Measurements from ENCODE around the gene SLC46A3.

Gene SLC46A3

DNA sequence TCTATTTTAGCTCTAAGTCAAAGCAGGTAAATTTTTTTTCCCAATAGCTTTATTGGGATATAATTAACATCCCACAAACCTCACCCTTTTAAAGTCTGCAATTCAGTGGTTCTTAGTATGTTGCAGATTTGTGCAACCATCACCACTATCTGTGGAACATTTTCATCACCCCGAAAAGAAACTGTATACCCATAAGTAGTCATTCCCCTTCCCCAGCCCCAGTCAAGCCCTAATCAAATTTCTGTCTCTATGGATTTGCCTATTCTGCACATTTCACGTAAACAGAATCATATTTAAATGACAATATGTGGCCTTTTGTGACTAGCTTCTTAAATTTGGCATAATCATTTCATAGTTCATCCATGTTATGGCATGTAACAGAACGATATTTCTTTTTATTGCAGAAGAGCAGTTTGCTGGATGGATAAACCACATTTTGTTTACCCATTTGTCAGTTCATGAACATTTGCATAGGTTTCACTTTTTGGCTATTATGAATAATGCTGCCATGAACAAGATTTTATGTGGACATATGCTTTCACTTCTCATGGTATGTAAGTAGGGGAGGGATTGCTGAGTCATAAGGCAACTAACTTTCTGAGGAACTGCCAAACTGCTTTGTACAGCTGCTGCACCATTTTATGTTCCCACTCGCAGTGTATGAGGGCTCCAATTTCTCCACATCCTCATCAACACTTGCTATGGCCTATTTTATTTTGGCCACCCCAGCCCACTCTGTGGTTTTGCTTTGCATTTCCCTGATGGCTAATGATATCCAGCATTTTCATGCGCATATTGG lies 10.9 kb downstream of the SLC46A3 start:
- H3K4me1 ChIP-seq, result no peaks in the 10 kb centered on the region
- intact Hi-C loops (cut with DNase I; ENCODE audit: low total_unique reads), result no loop called here
- DNase-seq, result no peak
- no peaks in the 10 kb centered on the region for H3K9me3 ChIP-seq
- TF ChIP-seq, protein P1, sequence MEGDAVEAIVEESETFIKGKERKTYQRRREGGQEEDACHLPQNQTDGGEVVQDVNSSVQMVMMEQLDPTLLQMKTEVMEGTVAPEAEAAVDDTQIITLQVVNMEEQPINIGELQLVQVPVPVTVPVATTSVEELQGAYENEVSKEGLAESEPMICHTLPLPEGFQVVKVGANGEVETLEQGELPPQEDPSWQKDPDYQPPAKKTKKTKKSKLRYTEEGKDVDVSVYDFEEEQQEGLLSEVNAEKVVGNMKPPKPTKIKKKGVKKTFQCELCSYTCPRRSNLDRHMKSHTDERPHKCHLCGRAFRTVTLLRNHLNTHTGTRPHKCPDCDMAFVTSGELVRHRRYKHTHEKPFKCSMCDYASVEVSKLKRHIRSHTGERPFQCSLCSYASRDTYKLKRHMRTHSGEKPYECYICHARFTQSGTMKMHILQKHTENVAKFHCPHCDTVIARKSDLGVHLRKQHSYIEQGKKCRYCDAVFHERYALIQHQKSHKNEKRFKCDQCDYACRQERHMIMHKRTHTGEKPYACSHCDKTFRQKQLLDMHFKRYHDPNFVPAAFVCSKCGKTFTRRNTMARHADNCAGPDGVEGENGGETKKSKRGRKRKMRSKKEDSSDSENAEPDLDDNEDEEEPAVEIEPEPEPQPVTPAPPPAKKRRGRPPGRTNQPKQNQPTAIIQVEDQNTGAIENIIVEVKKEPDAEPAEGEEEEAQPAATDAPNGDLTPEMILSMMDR (IDR thresholded peaks at IDR 0.05), result no peak
- no peaks in the 10 kb centered on the region for H3K27me3 ChIP-seq
- no peak overlapping the region for H3K27ac ChIP-seq
- peaks cover 6 to 34% (median 6%) of the 10 kb centered on the region in 3 donors for H3K36me3 ChIP-seq
- H3K4me3 ChIP-seq, result no peak overlapping the region

DNA sequence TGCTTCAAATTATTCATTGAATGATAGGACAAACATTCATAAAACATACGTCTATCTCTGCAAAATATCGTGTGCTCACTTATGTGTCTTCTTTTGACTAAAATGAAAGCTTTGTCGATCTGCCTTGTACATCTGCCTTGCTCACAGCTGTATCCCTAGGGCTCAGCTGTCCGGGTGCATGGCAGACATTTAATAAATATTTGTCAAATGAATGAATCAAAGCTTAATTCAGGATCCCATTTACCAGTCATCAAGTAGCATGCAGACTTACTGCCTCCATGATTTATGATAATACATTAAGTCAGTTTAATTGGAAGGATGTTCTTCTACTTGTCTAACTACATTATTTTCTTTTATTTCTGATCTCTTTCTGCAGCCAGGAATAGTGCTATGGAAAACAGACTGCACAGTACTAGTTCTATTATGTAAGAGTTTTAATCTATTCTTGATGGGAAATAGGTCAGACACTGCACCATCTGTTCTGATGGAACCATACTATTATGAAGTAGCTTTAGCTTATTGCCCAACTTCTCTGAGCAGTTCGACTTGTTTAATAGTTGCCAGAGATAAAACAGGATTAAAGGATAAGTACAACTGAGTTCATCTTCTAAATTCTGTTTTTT lies 13.2 kb downstream of the SLC46A3 start:
- Histone ChIP-seq H3K9me3 (no peaks in the 10 kb centered on the region), H3K36me3 (peaks cover 19 to 54% (median 25%) of the 10 kb centered on the region in 3 donors), H3K4me3 (no peak overlapping the region), H3K27ac (no peak overlapping the region), H3K4me1 (no peaks in the 10 kb centered on the region), H3K27me3 (no peaks in the 10 kb centered on the region)
- no peak for DNase-seq
- intact Hi-C loops (cut with DNase I; ENCODE audit: low total_unique reads), result no loop called here
- TF ChIP-seq, protein P1 (IDR thresholded peaks at IDR 0.05), result no peak

DNA sequence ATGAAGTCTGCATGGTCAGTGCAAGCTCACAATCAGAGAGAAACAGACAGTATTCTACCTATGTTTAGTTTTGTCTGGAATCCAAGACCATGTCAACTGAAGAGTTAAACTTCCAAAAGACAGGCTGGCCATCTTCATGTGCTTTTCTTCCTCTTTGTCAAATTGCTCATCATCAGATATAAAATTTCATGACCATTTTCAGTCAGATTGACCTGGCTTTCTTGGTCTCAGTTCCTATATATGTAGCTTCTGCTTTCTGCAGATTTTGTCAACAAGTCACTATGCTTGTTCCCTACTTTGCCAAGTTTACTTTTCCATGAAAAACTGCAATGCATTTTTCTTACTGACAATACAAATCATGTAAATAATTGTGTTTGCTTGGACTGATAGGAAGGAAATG lies 13.9 kb downstream of the SLC46A3 start:
- no peak for DNase-seq
- H3K4me1 ChIP-seq, result no peaks in the 10 kb centered on the region
- no peaks in the 10 kb centered on the region for H3K27me3 ChIP-seq
- no peak overlapping the region for H3K27ac ChIP-seq
- no peak overlapping the region for H3K4me3 ChIP-seq
- intact Hi-C loops (cut with DNase I; ENCODE audit: low total_unique reads), result no loop called here
- TF ChIP-seq, protein P1 (IDR thresholded peaks at IDR 0.05), result no peak
- peaks cover 23 to 55% (median 32%) of the 10 kb centered on the region in 3 donors for H3K36me3 ChIP-seq
- no peaks in the 10 kb centered on the region for H3K9me3 ChIP-seq

DNA sequence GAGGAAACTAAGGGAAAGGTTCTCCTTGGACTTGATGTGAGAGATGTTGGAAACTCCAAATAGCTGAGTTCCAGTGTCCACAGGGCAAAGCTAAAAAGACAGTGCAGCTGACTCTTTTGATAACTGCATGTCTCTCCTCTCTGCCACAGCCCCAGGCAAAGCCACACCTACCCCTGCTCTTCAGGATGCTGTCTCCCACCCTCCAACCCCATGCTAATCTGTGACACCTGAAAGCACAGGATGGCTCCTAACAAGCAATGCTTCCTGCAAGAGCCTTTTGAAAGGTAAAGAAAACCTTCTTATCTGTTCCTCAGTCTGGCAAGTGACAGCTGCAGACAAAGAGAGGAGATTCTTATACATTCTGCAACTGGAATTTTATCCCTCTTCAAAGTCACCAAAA lies 14.5 kb downstream of the SLC46A3 start:
- Histone ChIP-seq H3K4me1 (no peaks in the 10 kb centered on the region), H3K36me3 (peaks cover 27 to 57% (median 38%) of the 10 kb centered on the region in 3 donors), H3K9me3 (no peaks in the 10 kb centered on the region), H3K27me3 (no peaks in the 10 kb centered on the region), H3K27ac (no peak overlapping the region), H3K4me3 (no peak overlapping the region)
- no peak for DNase-seq
- TF ChIP-seq, protein P1 (IDR thresholded peaks at IDR 0.05), result no peak
- intact Hi-C loops (cut with DNase I; ENCODE audit: low total_unique reads), result no loop called here

DNA sequence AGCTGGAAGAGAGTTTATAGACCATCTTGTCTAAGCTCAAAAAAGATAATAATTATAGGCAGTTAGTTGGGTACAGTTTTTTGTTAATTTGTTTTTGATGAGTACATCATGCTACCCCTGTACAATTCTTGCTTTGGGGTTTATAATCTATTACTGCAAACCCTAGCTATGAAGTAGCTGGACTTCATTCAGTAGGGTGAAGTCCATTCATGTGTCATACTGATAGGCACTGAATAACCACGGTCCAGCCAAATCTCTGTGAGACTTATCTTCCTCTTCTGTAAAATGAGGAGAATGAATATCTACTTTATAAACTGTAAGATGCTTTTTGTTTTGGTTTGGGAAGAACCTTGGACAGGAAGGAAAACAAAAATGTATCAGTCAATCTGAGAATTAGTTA lies 19.5 kb downstream of the SLC46A3 start:
- Histone ChIP-seq H3K9me3 (no peaks in the 10 kb centered on the region), H3K4me1 (no peaks in the 10 kb centered on the region), H3K36me3 (peaks cover 38 to 60% (median 45%) of the 10 kb centered on the region in 3 donors), H3K4me3 (no peak overlapping the region), H3K27ac (no peak overlapping the region), H3K27me3 (no peaks in the 10 kb centered on the region)
- TF ChIP-seq, protein P1 (IDR thresholded peaks at IDR 0.05), result no peak
- intact Hi-C loops (cut with DNase I; ENCODE audit: low total_unique reads), result no loop called here
- DNase-seq, result no peak

All from tibial artery (tissue), 4 donors.